Neuronal stem cell (in vitro differentiated cells): Measurements from ENCODE around the gene CPA3. TPM values are rescaled to one million over a fixed set of nuclear protein-coding genes. Genes with fewer than 3 reads are reported as not detected.

Experiments
- DNase-seq: peaks from one replicate; pipeline ENCODE4 v3.0.0-alpha.2; 2013; ENCODE audit warnings: low spot score
- H2AFZ ChIP-seq: one replicate; pipeline ENCODE4 v1.6.1; 2013; ENCODE audit warnings: mild to moderate bottlenecking, low read length, inconsistent platforms
- H2AK5ac ChIP-seq: 2 replicates; pipeline ENCODE4 v1.6.1; 2013; ENCODE audit warnings: low read depth, mild to moderate bottlenecking, inconsistent platforms, low read length, moderate library complexity, mixed read lengths
- H2BK120ac ChIP-seq: 2 replicates; pipeline ENCODE4 v1.6.1; 2013; ENCODE audit warnings: low read depth, mild to moderate bottlenecking, inconsistent platforms, low read length, moderate library complexity, mixed read lengths
- H2BK12ac ChIP-seq: one replicate; pipeline ENCODE4 v1.6.1; 2013; ENCODE audit warnings: low read length, inconsistent platforms
- H2BK15ac ChIP-seq: 2 replicates; pipeline ENCODE4 v1.6.1; 2013; ENCODE audit warnings: mild to moderate bottlenecking, low read length, inconsistent platforms, mixed read lengths
- H2BK5ac ChIP-seq: one replicate; pipeline ENCODE4 v1.6.1; 2013; ENCODE audit warnings: inconsistent platforms, mild to moderate bottlenecking, low read length, moderate library complexity
- H3K14ac ChIP-seq: one replicate; pipeline ENCODE4 v1.6.1; 2013; ENCODE audit warnings: low read length, inconsistent platforms
- H3K18ac ChIP-seq: 2 replicates; pipeline ENCODE4 v1.6.1; 2013; ENCODE audit warnings: low read length, inconsistent platforms
- H3K23ac ChIP-seq: 2 replicates; pipeline ENCODE4 v1.6.1; 2013; ENCODE audit warnings: low read depth, mild to moderate bottlenecking, mixed read lengths, low read length, inconsistent platforms; ENCODE audit not compliant: poor library complexity
- H3K27ac ChIP-seq: replicated peaks from 3 replicates; pipeline ENCODE4 v1.5.1; 2013; ENCODE audit warnings: low read length, inconsistent platforms
- H3K27me3 ChIP-seq, 3 experiments: 2 replicates each; pipeline ENCODE4 v1.6.1; 2013; ENCODE audit warnings: low read length in 3 of 3, mild to moderate bottlenecking in 2 of 3, inconsistent platforms in 1 of 3, low read depth in 1 of 3, mixed read lengths in 1 of 3, moderate library complexity in 1 of 3; ENCODE audit not compliant: control insufficient read depth in 3 of 3, insufficient read depth in 3 of 3
- H3K36me3 ChIP-seq, 2 donors: replicated peaks in 1 of 2; 2 replicates each; pipeline ENCODE4 v1.6.1; 2013; ENCODE audit warnings: low read length in 2 of 2; ENCODE audit not compliant: control insufficient read depth in 2 of 2, insufficient read depth in 2 of 2
- H3K4ac ChIP-seq: 2 replicates; pipeline ENCODE4 v1.6.1; 2013; ENCODE audit warnings: inconsistent platforms, mild to moderate bottlenecking, low read length, moderate library complexity
- H3K4me1 ChIP-seq, 2 donors: 1 replicate in 1 of 2; 2 replicates in 1 of 2; pipeline ENCODE4 v1.6.1; 2013; ENCODE audit warnings: low read length in 2 of 2, low read depth in 1 of 2; ENCODE audit not compliant: control insufficient read depth in 2 of 2, insufficient read depth in 1 of 2
- H3K4me2 ChIP-seq: one replicate; pipeline ENCODE4 v1.6.1; 2013; ENCODE audit warnings: mild to moderate bottlenecking, low read length, inconsistent platforms; ENCODE audit not compliant: insufficient read depth, poor library complexity, severe bottlenecking
- H3K4me3 ChIP-seq, 2 donors: 2 replicates each; pipeline ENCODE4 v1.5.1; 2013; ENCODE audit warnings: low read length in 2 of 2, mild to moderate bottlenecking in 2 of 2, inconsistent platforms in 1 of 2, moderate library complexity in 1 of 2
- H3K79me1 ChIP-seq: one replicate; pipeline ENCODE4 v1.6.1; 2013; ENCODE audit warnings: low read depth, mild to moderate bottlenecking, inconsistent platforms, low read length, moderate library complexity
- H3K9ac ChIP-seq: one replicate; pipeline ENCODE4 v1.6.1; 2013; ENCODE audit warnings: mild to moderate bottlenecking, low read depth, low read length, inconsistent platforms; ENCODE audit not compliant: poor library complexity
- H3K9me3 ChIP-seq, 2 donors: replicated peaks in 1 of 2; 2 replicates each; pipeline versions ENCODE3 to v1.6.1; 2013; ENCODE audit warnings: low read length in 2 of 2, mild to moderate bottlenecking in 2 of 2, inconsistent platforms in 1 of 2, low read depth in 1 of 2, mixed read lengths in 1 of 2, moderate library complexity in 1 of 2; ENCODE audit not compliant: control insufficient read depth in 2 of 2, insufficient read depth in 1 of 2
- H4K8ac ChIP-seq: one replicate; pipeline ENCODE4 v1.6.1; 2013; ENCODE audit warnings: low read depth, mild to moderate bottlenecking, inconsistent platforms, low read length, moderate library complexity
- H4K91ac ChIP-seq: one replicate; pipeline ENCODE4 v1.6.1; 2013; ENCODE audit warnings: low read length, low read depth, mild to moderate bottlenecking, inconsistent platforms; ENCODE audit not compliant: poor library complexity
- WGBS, 2 donors: extraction: QIAGEN DNeasy Blood & Tissue Kit; methylation state at CpG; one replicate each; pipeline ENCODE4 v1.1.7; 2013; ENCODE audit warnings: missing lambda C conversion rate in 2 of 2, mixed read lengths in 1 of 2; ENCODE audit not compliant: insufficient read length in 2 of 2, insufficient replicate concordance in 1 of 2; ENCODE audit errors: extremely low coverage in 2 of 2; 5-methylcytosine and 5-hydroxymethylcytosine counted together
- polyA plus RNA-seq, 2 experiments: library from polyadenylated mRNA; stranded (reverse); fragments of 200-250 nt; gene quantifications; one replicate each; pipeline ENCODE4 v1.2.3, GENCODE V29; 2013

Gene CPA3
- not detected for polyA plus RNA-seq (2013, experiment 1 of 2)
- polyA plus RNA-seq (2013, experiment 2 of 2), result not detected

- no peak within 1 kb of the TSS for H3K18ac ChIP-seq
- no peak within 1 kb of the TSS for H3K4ac ChIP-seq
- no peak within 1 kb of the TSS for H2BK120ac ChIP-seq
- no peak within 1 kb of the TSS for H3K27ac ChIP-seq
- no peak within 1 kb of the TSS for H3K4me2 ChIP-seq
- no peak within 1 kb of the TSS for H2AK5ac ChIP-seq
- no peak within 1 kb of the TSS for H2BK12ac ChIP-seq
- no peaks in the 10 kb centered on the region for H3K9me3 ChIP-seq
- H4K8ac ChIP-seq, result no peak within 1 kb of the TSS
- no peak within 1 kb of the TSS for H2BK15ac ChIP-seq
- H3K9ac ChIP-seq, result no peak within 1 kb of the TSS
- H3K79me1 ChIP-seq, result no peaks in the 10 kb centered on the region
- no peaks in the 10 kb centered on the region for H3K4me1 ChIP-seq
- H3K27me3 ChIP-seq, result peaks cover 0 to 2% (median 0%) of the 10 kb centered on the region in 3 experiments
- no peak within 1 kb of the TSS for H3K14ac ChIP-seq
- no peak within 1 kb of the TSS for H4K91ac ChIP-seq
- DNase-seq, result no peak
- whole genome bisulfite sequencing, 2 donors, result no CpG with 5 or more reads among the region's 1 CpG
- H3K4me3 ChIP-seq, result no peak within 1 kb of the TSS
- H2BK5ac ChIP-seq, result no peak within 1 kb of the TSS
- H2AFZ ChIP-seq, result no peak within 1 kb of the TSS
- H3K36me3 ChIP-seq, result no peaks in the 10 kb centered on the region
- no peak within 1 kb of the TSS for H3K23ac ChIP-seq
Measured at GRCh38 chr3:148865049-148865448, at the start of gene CPA3. Gene CPA3, plus strand, starts transcription at chr3:148865296. Its CDS starts 12 bp downstream, at chr3:148865308.

DNA sequence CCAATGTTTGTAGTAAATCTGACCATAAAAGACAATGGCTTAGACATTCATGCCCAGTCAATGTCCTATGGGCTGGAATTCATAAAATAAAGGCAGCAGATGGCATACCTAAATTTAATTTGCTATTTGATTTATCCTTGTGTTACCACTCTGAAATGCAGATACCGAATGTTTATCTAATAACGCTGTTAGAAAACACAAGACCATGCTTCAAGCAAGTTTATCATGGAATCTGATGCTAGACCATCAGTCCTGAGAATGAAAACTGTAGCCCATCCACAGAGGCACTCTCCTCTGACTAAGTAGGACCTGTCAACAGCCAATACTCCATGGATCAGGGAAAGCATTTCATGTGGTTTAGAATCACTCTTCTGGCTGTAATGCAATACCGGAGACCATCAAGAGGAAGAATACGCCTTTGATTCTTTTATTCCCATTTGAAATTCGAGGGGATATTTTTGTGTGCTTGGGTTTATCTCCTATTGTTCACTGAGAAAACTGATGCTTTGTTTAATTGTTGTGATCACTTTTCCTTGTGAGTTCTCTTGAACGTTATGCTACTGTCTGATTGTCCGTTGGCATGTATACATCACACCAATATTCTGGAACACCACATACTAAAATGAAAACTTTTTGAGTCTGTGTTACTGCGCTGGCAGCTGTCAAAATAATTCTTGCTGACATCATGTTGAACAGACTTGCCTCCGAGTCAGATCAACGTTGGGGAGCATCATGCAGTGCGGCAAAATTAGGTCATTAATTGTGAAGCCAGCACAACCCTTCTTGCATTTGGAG lies 49.6 kb upstream of the CPA3 start:
- H3K18ac ChIP-seq, result no peak overlapping the region
- no peak overlapping the region for H2AK5ac ChIP-seq
- no peak for DNase-seq
- no peak overlapping the region for H4K91ac ChIP-seq
- H3K14ac ChIP-seq, result no peak overlapping the region
- H2BK12ac ChIP-seq, result no peak overlapping the region
- H4K8ac ChIP-seq, result no peak overlapping the region
- H3K27ac ChIP-seq, result no peak overlapping the region
- H3K9me3 ChIP-seq, result peaks cover 0 to 3% of the 10 kb centered on the region in 2 donors
- no peaks in the 10 kb centered on the region for H3K36me3 ChIP-seq
- H2BK5ac ChIP-seq, result no peak overlapping the region
- H3K23ac ChIP-seq, result no peak overlapping the region
- H3K27me3 ChIP-seq, result no peaks in the 10 kb centered on the region
- H3K4ac ChIP-seq, result no peak overlapping the region
- no peak overlapping the region for H3K9ac ChIP-seq
- no peak overlapping the region for H2BK15ac ChIP-seq
- no peaks in the 10 kb centered on the region for H3K79me1 ChIP-seq
- H3K4me3 ChIP-seq, result no peak overlapping the region
- no CpG with 5 or more reads among the region's 11 CpGs for WGBS, 2 donors
- no peak overlapping the region for H2BK120ac ChIP-seq
- no peak overlapping the region for H3K4me2 ChIP-seq
- H2AFZ ChIP-seq, result no peak overlapping the region
- H3K4me1 ChIP-seq, result no peaks in the 10 kb centered on the region

DNA sequence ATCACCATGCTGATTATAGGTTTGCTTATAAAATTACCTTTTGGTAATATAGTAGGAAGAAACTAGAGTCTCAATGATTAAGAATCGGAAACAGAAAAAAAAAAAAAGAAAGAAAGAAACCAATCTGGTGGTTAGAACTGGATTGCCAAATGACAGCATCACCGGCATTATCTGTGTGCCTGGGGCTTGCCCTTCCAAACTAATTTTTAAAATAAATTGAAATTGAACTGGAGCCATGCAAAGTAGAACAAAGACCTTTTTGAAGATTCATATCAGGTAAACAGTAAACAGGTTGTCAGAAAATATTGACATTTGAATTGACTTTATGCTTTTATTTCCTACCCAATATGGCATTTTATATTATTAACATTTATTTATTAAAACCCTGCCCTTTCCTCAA lies 48.7 kb upstream of the CPA3 start:
- Histone ChIP-seq H3K18ac (no peak overlapping the region), H2AK5ac (no peak overlapping the region), H2BK5ac (no peak overlapping the region), H3K4me2 (no peak overlapping the region), H2BK12ac (no peak overlapping the region), H3K4me1 (peaks cover 2 to 4% of the 10 kb centered on the region in 2 donors), H3K79me1 (no peaks in the 10 kb centered on the region), H3K4ac (no peak overlapping the region), H4K91ac (no peak overlapping the region), H3K23ac (no peak overlapping the region), H2BK15ac (no peak overlapping the region), H3K9ac (no peak overlapping the region), H2AFZ (no peak overlapping the region), H2BK120ac (no peak overlapping the region), H3K27ac (no peak overlapping the region), H3K36me3 (no peaks in the 10 kb centered on the region), H3K9me3 (peaks cover 0 to 3% of the 10 kb centered on the region in 2 donors), H4K8ac (no peak overlapping the region), H3K27me3 (no peaks in the 10 kb centered on the region), H3K4me3 (no peak overlapping the region), H3K14ac (no peak overlapping the region)
- no CpG with 5 or more reads among the region's 2 CpGs for WGBS, 2 donors
- DNase-seq, result no peak

DNA sequence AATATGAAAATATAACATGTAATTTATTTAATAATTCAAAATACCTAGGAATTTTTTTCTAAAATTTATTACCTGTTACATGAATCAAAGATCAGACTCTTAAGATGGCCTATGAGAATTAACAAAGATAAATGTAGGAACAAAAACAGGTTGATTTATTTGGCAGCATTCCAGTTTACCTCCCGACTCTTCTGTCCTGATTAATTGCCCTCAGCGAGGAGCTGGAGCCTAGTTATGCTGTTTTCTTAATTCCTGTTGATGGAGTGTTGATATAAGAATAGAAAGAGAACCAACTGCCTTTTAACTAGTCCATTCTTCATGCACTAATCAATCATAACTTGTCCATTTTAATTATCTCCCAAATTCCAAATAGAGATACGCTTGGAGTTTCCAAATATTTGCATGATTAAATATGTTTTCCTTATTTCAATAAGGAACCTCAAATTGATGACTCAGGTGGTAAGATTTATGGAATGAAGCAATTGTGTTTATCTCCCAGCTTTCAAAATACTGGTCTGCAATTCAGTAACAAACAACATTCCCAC lies 48.0 kb upstream of the CPA3 start:
- Histone ChIP-seq H3K4me1 (peaks cover 2 to 4% of the 10 kb centered on the region in 2 donors), H2BK15ac (no peak overlapping the region), H2AK5ac (no peak overlapping the region), H3K9me3 (no peaks in the 10 kb centered on the region), H2BK12ac (no peak overlapping the region), H4K8ac (no peak overlapping the region), H3K36me3 (no peaks in the 10 kb centered on the region), H2BK5ac (no peak overlapping the region), H2BK120ac (no peak overlapping the region), H3K79me1 (no peaks in the 10 kb centered on the region), H3K27me3 (no peaks in the 10 kb centered on the region), H3K4me3 (no peak overlapping the region), H4K91ac (no peak overlapping the region), H3K4ac (no peak overlapping the region), H3K14ac (no peak overlapping the region), H3K27ac (no peak overlapping the region), H2AFZ (no peak overlapping the region), H3K9ac (no peak overlapping the region), H3K4me2 (no peak overlapping the region), H3K18ac (no peak overlapping the region), H3K23ac (no peak overlapping the region)
- WGBS, 2 donors, result no CpG with 5 or more reads among the region's 3 CpGs
- DNase-seq, result no peak
